ENCODE data around the gene GRIA4. TPM values are rescaled to one million over a fixed set of nuclear protein-coding genes. Genes with fewer than 3 reads are reported as not detected.

Gene GRIA4
- polyA plus RNA-seq, 3 donors: not detected

DNA sequence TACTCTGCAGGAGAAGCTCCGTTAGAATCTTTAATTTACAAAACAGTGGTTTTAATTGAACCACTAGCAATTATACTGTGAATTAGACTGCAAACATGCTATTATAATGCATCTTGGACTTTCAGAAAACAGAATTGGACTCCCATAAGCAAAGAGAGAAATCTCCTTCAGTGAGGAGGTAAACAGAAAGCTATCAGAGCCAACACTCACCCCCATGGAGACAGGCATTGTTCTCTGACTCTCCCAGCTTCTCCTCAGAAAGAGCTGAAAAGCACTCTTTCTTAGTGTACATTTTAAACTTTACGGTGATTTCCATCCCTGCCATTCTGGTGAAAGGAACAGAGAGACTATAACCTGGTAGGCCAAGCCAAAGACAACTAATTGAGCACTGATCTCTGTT is 176.9 kb downstream of the GRIA4 start:
- no CpG with 5 or more reads among the region's 2 CpGs for WGBS (ENCODE audit: insufficient coverage)
- H3K27ac Mint-ChIP-seq: no peak overlapping the region
- H3K27me3 ChIP-seq (ENCODE audit: control insufficient read depth in 2 of 2, insufficient read depth in 2 of 2, low read length in 2 of 2): no peaks in the 10 kb centered on the region
- no peak overlapping the region for H3K4me3 ChIP-seq (replicated peaks in 1 of 3; ENCODE audit: low read depth in 2 of 3, low read length in 3 of 3)
- no peaks in the 10 kb centered on the region for H4K20me1 ChIP-seq (ENCODE audit: insufficient read depth, low read length)
- no peaks in the 10 kb centered on the region for H3K36me3 ChIP-seq (replicated peaks in 1 of 2; ENCODE audit: control insufficient read depth in 1 of 2, insufficient read depth in 2 of 2, low read length in 2 of 2)
- intact Hi-C loops (cut with micrococcal nuclease): no loop called here
- no peak overlapping the region for H2AFZ ChIP-seq (ENCODE audit: insufficient read depth, low read depth, low read length, poor library complexity, severe bottlenecking)
- no peaks in the 10 kb centered on the region for H3K36me3 Mint-ChIP-seq
- H3K9me3 Mint-ChIP-seq: peaks cover 0 to 3% (median 0%) of the 10 kb centered on the region in 7 donors
- H3K79me2 ChIP-seq (ENCODE audit: insufficient read depth, low read length): no peaks in the 10 kb centered on the region
- H3K27me3 Mint-ChIP-seq (ENCODE audit: low read depth in 3 of 3): peaks cover 0 to 2% (median 0%) of the 10 kb centered on the region in 3 donors
- TF ChIP-seq, protein P1, sequence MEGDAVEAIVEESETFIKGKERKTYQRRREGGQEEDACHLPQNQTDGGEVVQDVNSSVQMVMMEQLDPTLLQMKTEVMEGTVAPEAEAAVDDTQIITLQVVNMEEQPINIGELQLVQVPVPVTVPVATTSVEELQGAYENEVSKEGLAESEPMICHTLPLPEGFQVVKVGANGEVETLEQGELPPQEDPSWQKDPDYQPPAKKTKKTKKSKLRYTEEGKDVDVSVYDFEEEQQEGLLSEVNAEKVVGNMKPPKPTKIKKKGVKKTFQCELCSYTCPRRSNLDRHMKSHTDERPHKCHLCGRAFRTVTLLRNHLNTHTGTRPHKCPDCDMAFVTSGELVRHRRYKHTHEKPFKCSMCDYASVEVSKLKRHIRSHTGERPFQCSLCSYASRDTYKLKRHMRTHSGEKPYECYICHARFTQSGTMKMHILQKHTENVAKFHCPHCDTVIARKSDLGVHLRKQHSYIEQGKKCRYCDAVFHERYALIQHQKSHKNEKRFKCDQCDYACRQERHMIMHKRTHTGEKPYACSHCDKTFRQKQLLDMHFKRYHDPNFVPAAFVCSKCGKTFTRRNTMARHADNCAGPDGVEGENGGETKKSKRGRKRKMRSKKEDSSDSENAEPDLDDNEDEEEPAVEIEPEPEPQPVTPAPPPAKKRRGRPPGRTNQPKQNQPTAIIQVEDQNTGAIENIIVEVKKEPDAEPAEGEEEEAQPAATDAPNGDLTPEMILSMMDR (IDR thresholded peaks at IDR 0.05): no peak
- no peak overlapping the region for H3K4me2 ChIP-seq (replicated peaks; ENCODE audit: extremely low read depth, low read length, poor library complexity, severe bottlenecking)
- no peak overlapping the region for H3K4me3 Mint-ChIP-seq
- H3K4me1 Mint-ChIP-seq: no peaks in the 10 kb centered on the region
- no peaks in the 10 kb centered on the region for H3K9me3 ChIP-seq (replicated peaks in 1 of 2; ENCODE audit: control insufficient read depth in 1 of 2, insufficient read depth in 1 of 2, low read length in 2 of 2)
- H3K27ac ChIP-seq (ENCODE audit: low read depth in 1 of 2, low read length in 2 of 2): no peak overlapping the region
- DNase-seq: no peak
- no peaks in the 10 kb centered on the region for H3K4me1 ChIP-seq (ENCODE audit: control insufficient read depth in 1 of 2, insufficient read depth in 2 of 2, low read length in 2 of 2)
- H3K9ac ChIP-seq (ENCODE audit: insufficient read depth, low read length, poor library complexity, severe bottlenecking): no peak overlapping the region

DNA sequence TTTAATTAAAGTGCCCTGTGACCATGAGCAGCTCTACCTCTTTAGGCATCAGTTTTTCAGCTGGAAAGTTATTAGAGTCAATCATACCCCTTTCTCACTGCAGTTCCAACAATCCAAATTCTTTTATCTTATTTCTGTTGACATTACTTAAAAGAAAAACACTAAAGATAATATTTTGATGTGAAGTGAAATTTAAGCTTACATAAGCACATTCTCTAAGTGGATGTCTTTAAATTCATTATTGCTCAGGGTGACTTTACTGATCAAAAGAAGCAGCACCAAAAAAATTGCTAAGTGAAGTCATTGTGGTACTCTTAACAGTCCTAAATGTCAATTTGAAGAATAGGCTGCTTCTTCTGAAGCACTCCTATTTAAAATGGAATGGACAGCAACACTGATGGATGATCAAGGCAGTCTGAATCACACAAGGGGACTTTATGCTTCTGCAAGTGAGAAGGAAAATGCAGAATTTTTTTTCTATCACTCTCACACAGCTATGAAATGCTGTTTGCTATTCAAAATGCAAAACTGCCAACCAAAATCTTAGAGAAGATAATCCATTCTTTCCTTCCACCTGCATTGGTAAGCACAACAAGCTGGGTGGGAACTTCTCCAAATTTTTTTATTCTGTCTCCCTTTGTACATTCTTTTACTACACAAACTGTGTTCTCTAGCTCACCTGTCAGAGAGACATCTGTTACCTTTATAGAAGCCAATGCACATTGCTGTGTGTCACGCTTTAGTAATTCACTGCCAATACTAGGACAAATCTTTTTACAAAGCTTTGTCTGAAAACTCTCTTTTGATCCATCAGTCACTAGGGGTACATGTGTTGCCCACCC is 179.9 kb downstream of the GRIA4 start:
- H3K4me3 Mint-ChIP-seq: no peak overlapping the region
- H3K36me3 Mint-ChIP-seq: no peaks in the 10 kb centered on the region
- no peak overlapping the region for H3K9ac ChIP-seq (ENCODE audit: insufficient read depth, low read length, poor library complexity, severe bottlenecking)
- intact Hi-C loops (cut with micrococcal nuclease): no loop called here
- no peak overlapping the region for H3K27ac ChIP-seq (ENCODE audit: low read depth in 1 of 2, low read length in 2 of 2)
- H3K9me3 Mint-ChIP-seq: peaks cover 0 to 3% (median 0%) of the 10 kb centered on the region in 7 donors
- H3K4me1 Mint-ChIP-seq: no peaks in the 10 kb centered on the region
- no peak overlapping the region for H3K4me2 ChIP-seq (replicated peaks; ENCODE audit: extremely low read depth, low read length, poor library complexity, severe bottlenecking)
- DNase-seq: no peak
- H3K79me2 ChIP-seq (ENCODE audit: insufficient read depth, low read length): no peaks in the 10 kb centered on the region
- no peaks in the 10 kb centered on the region for H3K9me3 ChIP-seq (replicated peaks in 1 of 2; ENCODE audit: control insufficient read depth in 1 of 2, insufficient read depth in 1 of 2, low read length in 2 of 2)
- 90% methylated on average over 1 of the region's 1 CpG for WGBS (ENCODE audit: insufficient coverage)
- TF ChIP-seq, protein P1 (IDR thresholded peaks at IDR 0.05): no peak
- H3K27me3 Mint-ChIP-seq (ENCODE audit: low read depth in 3 of 3): peaks cover 0 to 2% (median 0%) of the 10 kb centered on the region in 3 donors
- H3K36me3 ChIP-seq (replicated peaks in 1 of 2; ENCODE audit: control insufficient read depth in 1 of 2, insufficient read depth in 2 of 2, low read length in 2 of 2): no peaks in the 10 kb centered on the region
- no peak overlapping the region for H3K4me3 ChIP-seq (replicated peaks in 1 of 3; ENCODE audit: low read depth in 2 of 3, low read length in 3 of 3)
- H3K4me1 ChIP-seq (ENCODE audit: control insufficient read depth in 1 of 2, insufficient read depth in 2 of 2, low read length in 2 of 2): no peaks in the 10 kb centered on the region
- no peaks in the 10 kb centered on the region for H4K20me1 ChIP-seq (ENCODE audit: insufficient read depth, low read length)
- H3K27ac Mint-ChIP-seq: peak overlapping the region in 1 of 7 donors; percentile 51
- H3K27me3 ChIP-seq (ENCODE audit: control insufficient read depth in 2 of 2, insufficient read depth in 2 of 2, low read length in 2 of 2): no peaks in the 10 kb centered on the region
- H2AFZ ChIP-seq (ENCODE audit: insufficient read depth, low read depth, low read length, poor library complexity, severe bottlenecking): no peak overlapping the region
